Measurements from ENCODE around the gene SLC37A2. TPM values are rescaled to one million over a fixed set of nuclear protein-coding genes. Genes with fewer than 3 reads are reported as not detected.
"Not testable (repeated sequence)": the region's sequence is repeated elsewhere in the genome, so short reads cannot be mapped to it uniquely, and the experiment has no call there.

Gene SLC37A2
- total RNA-seq, 4 donors from 2014 or later = 0.26 to 4.1 (median 0.86) TPM

GRCh38 chr11:125036933-125037332, 26.2 kb upstream of the SLC37A2 start:
- H3K9me3 ChIP-seq = no peaks in the 10 kb centered on the region
- no peaks in the 10 kb centered on the region for H3K36me3 ChIP-seq
- H3K4me1 ChIP-seq = no peaks in the 10 kb centered on the region
- intact Hi-C loops (cut with DNase I; ENCODE audit: low total_unique reads) = no loop called here
- H3K27ac ChIP-seq = no peak overlapping the region
- DNase-seq = no peak
- H3K27me3 ChIP-seq = no peaks in the 10 kb centered on the region
- no peak overlapping the region for H3K4me3 ChIP-seq
- TF ChIP-seq POLR2A (IDR thresholded peaks at IDR 0.05) = no peak
- TF ChIP-seq CTCF (IDR thresholded peaks at IDR 0.05) = no peak

GRCh38 chr11:125049164-125049792, 13.8 kb upstream of the SLC37A2 start:
- Histone ChIP-seq H3K4me1 (no peaks in the 10 kb centered on the region), H3K4me3 (no peak overlapping the region), H3K27ac (no peak overlapping the region), H3K27me3 (no peaks in the 10 kb centered on the region), H3K9me3 (no peaks in the 10 kb centered on the region), H3K36me3 (no peaks in the 10 kb centered on the region)
- intact Hi-C loops (cut with DNase I; ENCODE audit: low total_unique reads) = no loop called here
- TF ChIP-seq POLR2A (IDR thresholded peaks at IDR 0.05) = no peak
- no peak for TF ChIP-seq CTCF (IDR thresholded peaks at IDR 0.05)
- DNase-seq = no peak

GRCh38 chr11:125052047-125052446, 11.1 kb upstream of the SLC37A2 start:
- no peaks in the 10 kb centered on the region for H3K4me1 ChIP-seq
- no peak overlapping the region for H3K4me3 ChIP-seq
- intact Hi-C loops (cut with DNase I; ENCODE audit: low total_unique reads) = no loop called here
- H3K36me3 ChIP-seq = no peaks in the 10 kb centered on the region
- H3K27me3 ChIP-seq = no peaks in the 10 kb centered on the region
- H3K9me3 ChIP-seq = no peaks in the 10 kb centered on the region
- TF ChIP-seq POLR2A (IDR thresholded peaks at IDR 0.05) (no peak), CTCF (IDR thresholded peaks at IDR 0.05) (no peak)
- DNase-seq = no peak
- H3K27ac ChIP-seq = no peak overlapping the region

- Histone ChIP-seq H3K27ac (no peak overlapping the region), H3K4me3 (no peak overlapping the region), H3K36me3 (no peaks in the 10 kb centered on the region), H3K4me1 (no peaks in the 10 kb centered on the region), H3K27me3 (no peaks in the 10 kb centered on the region), H3K9me3 (no peaks in the 10 kb centered on the region)
- no peak for DNase-seq
- TF ChIP-seq CTCF (IDR thresholded peaks at IDR 0.05) (no peak), POLR2A (IDR thresholded peaks at IDR 0.05) (no peak)
- intact Hi-C loops (cut with DNase I; ENCODE audit: low total_unique reads) = no loop called here
These were observed 9.9 kb upstream of the SLC37A2 start for GRCh38 chr11:125053167-125053566.

- H3K4me1 ChIP-seq = no peaks in the 10 kb centered on the region
- H3K27me3 ChIP-seq = no peaks in the 10 kb centered on the region
- no peaks in the 10 kb centered on the region for H3K36me3 ChIP-seq
- no peak overlapping the region for H3K27ac ChIP-seq
- H3K9me3 ChIP-seq = no peaks in the 10 kb centered on the region
- no peak for TF ChIP-seq CTCF (IDR thresholded peaks at IDR 0.05)
- no peak for TF ChIP-seq POLR2A (IDR thresholded peaks at IDR 0.05)
- H3K4me3 ChIP-seq = no peak overlapping the region
- DNase-seq = no peak
- intact Hi-C loops (cut with DNase I; ENCODE audit: low total_unique reads) = no loop called here
These were observed 7.9 kb upstream of the SLC37A2 start for GRCh38 chr11:125055107-125055715.

- H3K36me3 ChIP-seq; H3K27ac ChIP-seq; H3K4me3 ChIP-seq; H3K27me3 ChIP-seq; intact Hi-C loops (cut with DNase I; ENCODE audit: low total_unique reads); H3K4me1 ChIP-seq; DNase-seq; H3K9me3 ChIP-seq: not testable (repeated sequence)
These were observed 7.0 kb upstream of the SLC37A2 start for GRCh38 chr11:125056111-125056510.
